ENCODE measurements around the gene TGM2. TPM values are rescaled to one million over a fixed set of nuclear protein-coding genes. Genes with fewer than 3 reads are reported as not detected.

TGM2 gene
- total and polyA plus RNA-seq, 12 donors = 13.4 to 262 (median 98.3) TPM

- no peak for DNase-seq
- WGBS, 4 donors = 90 to 96% (median 92%) methylated on average over 12 to 15 of the region's 15 CpGs
- Histone ChIP-seq H3K27me3 (no peaks in the 10 kb centered on the region), H3K9me3 (replicated peaks in 1 of 3) (no peaks in the 10 kb centered on the region), H3K27ac (no peak overlapping the region), H3K4me1 (replicated peaks in 1 of 2) (peaks cover 0 to 14% of the 10 kb centered on the region in 2 donors), H3K4me3 (no peak overlapping the region), H3K36me3 (replicated peaks in 1 of 2) (peaks cover 0 to 28% of the 10 kb centered on the region in 2 donors)
- TF ChIP-seq CTCF (IDR thresholded peaks at IDR 0.05) (no peak), POLR2A (IDR thresholded peaks at IDR 0.05) (no peak)
- intact Hi-C loops (cut with DNase I) = no loop called here
Observed at GRCh38 chr20:38138086-38138778, 26.8 kb downstream of the TGM2 start.

GRCh38 chr20:38137441-38138037 lies 27.5 kb downstream of the TGM2 start:
- Histone ChIP-seq H3K4me3 (no peak overlapping the region), H3K27me3 (no peaks in the 10 kb centered on the region), H3K36me3 (replicated peaks in 1 of 2) (peaks cover 0 to 28% of the 10 kb centered on the region in 2 donors), H3K9me3 (replicated peaks in 1 of 3) (no peaks in the 10 kb centered on the region), H3K4me1 (replicated peaks in 1 of 2) (peaks cover 0 to 13% of the 10 kb centered on the region in 2 donors), H3K27ac (no peak overlapping the region)
- WGBS, 4 donors = 92 to 94% (median 93%) methylated on average over 11 of the region's 11 CpGs
- DNase-seq = no peak
- TF ChIP-seq POLR2A (IDR thresholded peaks at IDR 0.05) (no peak), CTCF (IDR thresholded peaks at IDR 0.05) (no peak)
- intact Hi-C loops (cut with DNase I) = no loop called here

- H3K4me3 ChIP-seq = no peak overlapping the region
- intact Hi-C loops (cut with DNase I) = no loop called here
- H3K27me3 ChIP-seq = no peaks in the 10 kb centered on the region
- H3K4me1 ChIP-seq (replicated peaks in 1 of 2) = peaks cover 0 to 13% of the 10 kb centered on the region in 2 donors
- no peak for DNase-seq
- no peaks in the 10 kb centered on the region for H3K9me3 ChIP-seq (replicated peaks in 1 of 3)
- peaks cover 0 to 33% of the 10 kb centered on the region in 2 donors for H3K36me3 ChIP-seq (replicated peaks in 1 of 2)
- no peak overlapping the region for H3K27ac ChIP-seq
- WGBS, 4 donors = 89 to 94% (median 92%) methylated on average over 13 to 14 of the region's 14 CpGs
- TF ChIP-seq CTCF (IDR thresholded peaks at IDR 0.05) (no peak), POLR2A (IDR thresholded peaks at IDR 0.05) (no peak)
Observed at GRCh38 chr20:38136421-38137245, 28.4 kb downstream of the TGM2 start.
